ENCODE data around the gene FLNA. TPM values are rescaled to one million over a fixed set of nuclear protein-coding genes. Genes with fewer than 3 reads are reported as not detected.
"Not testable (repeated sequence)": the region's sequence is repeated elsewhere in the genome, so short reads cannot be mapped to it uniquely, and the experiment has no call there.

FLNA gene
- total RNA-seq, 1 donor from 2014 or later, result 953 TPM

- DNase-seq (ENCODE audit: low read depth), result no peak
- no peak for TF ChIP-seq CTCF (conservative IDR thresholded peaks at IDR 0.05; ENCODE audit: low read depth, low read length)
- H3K4me3 ChIP-seq (ENCODE audit: low read depth, low read length), result no peak overlapping the region
Measured at GRCh38 chrX:154403192-154403591, 28.8 kb upstream of the FLNA start.

DNA sequence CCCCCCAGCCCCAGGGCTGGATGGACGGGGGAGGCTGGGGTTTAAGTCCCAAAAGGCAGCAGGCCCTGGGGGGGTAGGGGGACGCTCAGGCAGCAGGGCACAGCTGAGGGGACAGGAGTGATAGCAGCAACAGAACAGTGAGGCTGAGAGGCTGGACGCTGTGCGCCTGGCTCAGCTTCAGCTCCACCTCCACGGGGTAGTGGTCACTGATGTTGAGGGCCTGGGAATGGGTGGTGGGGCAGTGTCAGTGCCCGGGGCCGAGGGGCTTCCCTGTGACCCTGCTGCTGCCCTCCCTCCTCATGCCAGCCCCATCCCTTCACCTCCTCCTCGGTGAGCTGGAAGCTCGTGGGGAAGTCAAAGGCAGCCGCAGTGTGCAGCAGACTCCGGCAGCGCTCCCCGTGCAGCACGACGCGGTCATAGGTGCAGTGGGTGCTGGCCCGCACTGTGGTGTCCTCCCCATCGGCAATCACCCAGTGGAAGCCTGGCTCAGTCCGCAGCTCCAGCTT is 28.2 kb upstream of the FLNA start:
- no peak for DNase-seq (ENCODE audit: low read depth)
- H3K4me3 ChIP-seq (ENCODE audit: low read depth, low read length), result no peak overlapping the region
- TF ChIP-seq CTCF (conservative IDR thresholded peaks at IDR 0.05; ENCODE audit: low read depth, low read length), result no peak

DNA sequence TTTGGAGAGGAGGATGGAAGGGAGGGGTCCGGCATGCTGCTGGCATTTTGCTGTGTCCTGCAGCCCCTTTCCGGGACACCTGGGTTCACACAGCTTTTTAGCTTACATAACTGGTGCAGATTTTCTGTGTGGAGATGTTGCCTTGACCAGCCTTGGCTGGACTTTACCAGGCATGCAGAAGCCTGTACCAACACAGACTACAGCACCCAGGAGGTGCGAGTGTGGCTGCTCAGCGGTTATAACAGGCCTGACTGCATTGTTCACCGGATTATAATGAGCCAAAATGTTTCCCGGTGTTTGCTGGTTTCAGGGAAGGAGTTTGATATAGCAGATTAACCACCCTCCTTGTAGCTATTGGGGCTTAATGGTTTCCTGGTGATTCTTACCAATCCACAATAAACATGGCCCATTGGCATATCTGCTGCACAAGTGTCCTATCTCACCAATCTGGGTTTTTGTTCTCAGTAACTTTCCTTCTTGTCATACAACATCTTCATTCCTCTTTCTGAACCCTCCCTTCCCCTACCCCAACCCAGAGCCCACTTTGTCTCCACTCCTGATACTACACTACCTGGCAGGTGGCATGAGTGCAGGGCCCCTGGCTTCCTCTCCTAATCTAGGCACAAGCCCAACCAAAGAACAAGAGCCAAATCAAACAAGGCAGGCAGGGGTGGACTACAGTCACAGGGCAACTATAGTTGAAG is 27.6 kb upstream of the FLNA start:
- no peak for TF ChIP-seq CTCF (conservative IDR thresholded peaks at IDR 0.05; ENCODE audit: low read depth, low read length)
- no peak for DNase-seq (ENCODE audit: low read depth)

GRCh38 chrX:154401045-154401799 is 26.8 kb upstream of the FLNA start:
- TF ChIP-seq CTCF (conservative IDR thresholded peaks at IDR 0.05; ENCODE audit: low read depth, low read length), result no peak
- no peak overlapping the region for H3K4me3 ChIP-seq (ENCODE audit: low read depth, low read length)
- no peak for DNase-seq (ENCODE audit: low read depth)

More for the DNA sequence above, 27.6 kb upstream of the FLNA start:
- no peak overlapping the region for H3K4me3 ChIP-seq (ENCODE audit: low read depth, low read length)

- not testable (repeated sequence) for DNase-seq (ENCODE audit: low read depth)
- peak overlapping the region; percentile 84 for H3K4me3 ChIP-seq (ENCODE audit: low read depth, low read length)
Measured at GRCh38 chrX:154400369-154400817, 26.0 kb upstream of the FLNA start.

GRCh38 chrX:154399527-154400368 is 25.3 kb upstream of the FLNA start:
- TF ChIP-seq CTCF (conservative IDR thresholded peaks at IDR 0.05; ENCODE audit: low read depth, low read length), result no peak
- no peak for DNase-seq (ENCODE audit: low read depth)
- H3K4me3 ChIP-seq (ENCODE audit: low read depth, low read length), result peak overlapping the region; percentile 84
